ENCODE data around the gene FAM76A. TPM values are rescaled to one million over a fixed set of nuclear protein-coding genes. Genes with fewer than 3 reads are reported as not detected.
A peak's percentile ranks its signal among the peaks of the same experiment; 100 is the strongest.

FAM76A gene
- total RNA-seq, 1 experiment from 2014 or later, result 9.7 TPM

DNA sequence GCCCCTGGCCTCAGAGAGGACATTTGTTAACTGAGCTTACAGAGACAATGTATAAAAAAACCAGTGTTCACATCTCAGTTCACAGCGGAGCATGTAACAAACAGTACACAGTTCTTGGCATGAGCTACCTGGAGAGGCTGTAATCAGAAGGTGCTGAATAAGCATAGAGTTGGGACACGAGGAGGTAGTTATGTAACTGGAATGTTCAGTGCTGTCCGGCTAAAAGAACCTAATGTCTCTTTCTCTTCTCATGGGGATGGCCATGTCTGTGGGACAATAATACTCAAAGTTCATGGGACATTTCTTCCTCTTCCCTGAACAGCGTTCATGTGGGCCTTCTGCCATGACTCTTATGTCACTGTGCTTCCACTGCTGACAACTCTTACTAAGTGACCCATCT is 30.1 kb downstream of the FAM76A start:
- TF ChIP-seq, protein P1, sequence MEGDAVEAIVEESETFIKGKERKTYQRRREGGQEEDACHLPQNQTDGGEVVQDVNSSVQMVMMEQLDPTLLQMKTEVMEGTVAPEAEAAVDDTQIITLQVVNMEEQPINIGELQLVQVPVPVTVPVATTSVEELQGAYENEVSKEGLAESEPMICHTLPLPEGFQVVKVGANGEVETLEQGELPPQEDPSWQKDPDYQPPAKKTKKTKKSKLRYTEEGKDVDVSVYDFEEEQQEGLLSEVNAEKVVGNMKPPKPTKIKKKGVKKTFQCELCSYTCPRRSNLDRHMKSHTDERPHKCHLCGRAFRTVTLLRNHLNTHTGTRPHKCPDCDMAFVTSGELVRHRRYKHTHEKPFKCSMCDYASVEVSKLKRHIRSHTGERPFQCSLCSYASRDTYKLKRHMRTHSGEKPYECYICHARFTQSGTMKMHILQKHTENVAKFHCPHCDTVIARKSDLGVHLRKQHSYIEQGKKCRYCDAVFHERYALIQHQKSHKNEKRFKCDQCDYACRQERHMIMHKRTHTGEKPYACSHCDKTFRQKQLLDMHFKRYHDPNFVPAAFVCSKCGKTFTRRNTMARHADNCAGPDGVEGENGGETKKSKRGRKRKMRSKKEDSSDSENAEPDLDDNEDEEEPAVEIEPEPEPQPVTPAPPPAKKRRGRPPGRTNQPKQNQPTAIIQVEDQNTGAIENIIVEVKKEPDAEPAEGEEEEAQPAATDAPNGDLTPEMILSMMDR (IDR thresholded peaks at IDR 0.05; ENCODE audit: unreplicated experiment), result no peak
- CTCF ChIA-PET, result no interaction called here

DNA sequence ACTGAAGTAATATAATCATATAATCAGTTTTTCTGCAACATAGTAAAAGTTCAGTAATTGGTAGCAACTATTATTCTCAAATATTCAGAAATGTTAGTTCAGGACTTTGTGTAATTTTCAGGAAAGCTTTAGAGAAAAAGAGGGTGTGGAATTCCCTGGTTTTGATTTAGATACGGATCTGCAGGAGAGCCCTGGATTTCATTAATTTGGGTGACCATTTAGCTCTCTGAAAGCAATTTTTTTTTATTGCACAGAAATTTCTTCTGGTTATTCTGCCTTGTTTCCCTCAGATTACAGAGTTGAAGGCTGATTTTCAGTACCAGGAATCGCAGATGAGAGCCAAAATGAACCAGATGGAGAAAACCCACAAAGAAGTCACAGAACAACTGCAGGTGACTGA is 33.5 kb downstream of the FAM76A start:
- H3K36me3 Mint-ChIP-seq (ENCODE audit: insufficient read depth, unreplicated experiment), result peaks cover 69% of the 10 kb centered on the region
- no TSS peak for BruUV-seq (replicated peaks)
- H3K4me3 Mint-ChIP-seq (ENCODE audit: unreplicated experiment), result no peak overlapping the region
- DNase-seq (ENCODE audit: unreplicated experiment), result no peak
- H3K9me3 Mint-ChIP-seq (ENCODE audit: unreplicated experiment), result no peaks in the 10 kb centered on the region
- CTCF ChIA-PET, result interaction anchor here (0.6 to 1.6 kb wide), 4 partner anchors 33 to 220 kb away, joined by 3 to 4 read pairs (median 3); partner anchors contain the start of gene FAM76A
- H3K4me1 Mint-ChIP-seq (ENCODE audit: insufficient read depth, unreplicated experiment), result no peaks in the 10 kb centered on the region
- intact Hi-C loops (cut with micrococcal nuclease), result no loop called here
- no peaks in the 10 kb centered on the region for H3K27me3 Mint-ChIP-seq (ENCODE audit: insufficient read depth, unreplicated experiment)
- no peak overlapping the region for H3K27ac Mint-ChIP-seq (ENCODE audit: low read depth, unreplicated experiment)
- POLR2A ChIA-PET, result interaction anchor here (1.8 to 3.1 kb wide), 2 partner anchors 9 to 14 kb away, joined by 9 to 11 read pairs; partner anchors contain the start of gene STX12
- TF ChIP-seq, protein P1 (IDR thresholded peaks at IDR 0.05; ENCODE audit: unreplicated experiment), result no peak

More for the DNA sequence above, 30.1 kb downstream of the FAM76A start:
- POLR2A ChIA-PET, result interaction anchor here (1.0 kb wide), 1 partner anchor 10 kb away, joined by 3 read pairs; no protein-coding TSS in a partner anchor
- Mint-ChIP-seq H3K9me3 (ENCODE audit: unreplicated experiment) (no peaks in the 10 kb centered on the region), H3K27ac (ENCODE audit: low read depth, unreplicated experiment) (no peak overlapping the region), H3K27me3 (ENCODE audit: insufficient read depth, unreplicated experiment) (no peaks in the 10 kb centered on the region), H3K36me3 (ENCODE audit: insufficient read depth, unreplicated experiment) (peaks cover 81% of the 10 kb centered on the region), H3K4me1 (ENCODE audit: insufficient read depth, unreplicated experiment) (no peaks in the 10 kb centered on the region), H3K4me3 (ENCODE audit: unreplicated experiment) (no peak overlapping the region)
- no TSS peak for BruUV-seq (replicated peaks)
- intact Hi-C loops (cut with micrococcal nuclease), result no loop called here
- DNase-seq (ENCODE audit: unreplicated experiment), result no peak

DNA sequence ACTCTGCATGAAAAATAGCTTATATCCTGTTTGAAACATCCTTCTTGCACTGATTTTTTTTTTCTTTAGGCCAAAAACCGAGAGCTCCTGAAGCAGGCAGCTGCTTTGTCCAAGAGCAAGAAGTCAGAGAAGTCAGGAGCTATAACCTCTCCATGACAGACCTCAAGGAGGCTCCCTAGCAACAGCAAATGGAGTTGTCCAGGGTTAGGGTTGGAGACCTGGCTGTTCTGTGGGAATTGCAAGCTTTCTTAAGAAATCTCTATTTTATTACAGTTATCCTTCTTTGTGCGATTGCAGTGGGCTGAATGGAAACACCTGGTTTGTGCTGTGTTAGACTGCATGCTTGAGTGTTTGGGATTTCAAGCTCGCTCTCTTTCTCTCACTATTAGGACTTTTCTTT is 34.7 kb downstream of the FAM76A start:
- intact Hi-C loops (cut with micrococcal nuclease), result no loop called here
- peak; percentile 6 for DNase-seq (ENCODE audit: unreplicated experiment)
- TF ChIP-seq, protein P1 (IDR thresholded peaks at IDR 0.05; ENCODE audit: unreplicated experiment), result no peak
- POLR2A ChIA-PET, result interaction anchor here (0.8 to 1.3 kb wide), 2 partner anchors 13 to 70 kb away, joined by 3 to 9 read pairs; partner anchors contain the start of genes PPP1R8 and STX12
- Mint-ChIP-seq H3K27me3 (ENCODE audit: insufficient read depth, unreplicated experiment) (no peaks in the 10 kb centered on the region), H3K4me3 (ENCODE audit: unreplicated experiment) (no peak overlapping the region), H3K36me3 (ENCODE audit: insufficient read depth, unreplicated experiment) (peaks cover 63% of the 10 kb centered on the region), H3K9me3 (ENCODE audit: unreplicated experiment) (no peaks in the 10 kb centered on the region), H3K4me1 (ENCODE audit: insufficient read depth, unreplicated experiment) (no peaks in the 10 kb centered on the region), H3K27ac (ENCODE audit: low read depth, unreplicated experiment) (no peak overlapping the region)
- no TSS peak for BruUV-seq (replicated peaks)
- CTCF ChIA-PET, result interaction anchor here (0.5 to 0.7 kb wide), 5 partner anchors 12 to 286 kb away, joined by 3 to 4 read pairs (median 3); no protein-coding TSS in a partner anchor

DNA sequence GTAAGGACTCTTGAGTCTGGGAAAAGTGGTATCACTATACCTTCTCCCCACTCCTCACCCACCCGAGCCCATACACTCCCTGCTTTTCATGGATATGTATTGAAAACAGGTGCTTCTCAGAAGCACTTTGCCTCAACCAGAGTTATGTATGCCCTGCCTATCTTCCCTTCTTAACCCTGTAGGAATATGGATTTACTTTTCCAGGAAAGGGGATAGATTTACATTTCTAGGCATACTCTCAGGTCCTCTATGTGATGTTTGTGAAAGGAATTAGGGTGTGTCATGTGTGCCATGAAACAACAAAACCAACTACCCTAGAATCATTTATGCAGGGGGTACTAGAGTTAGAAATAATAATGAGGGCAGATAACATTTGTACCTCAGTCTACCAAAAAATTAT is 36.3 kb downstream of the FAM76A start:
- Mint-ChIP-seq H3K27me3 (ENCODE audit: insufficient read depth, unreplicated experiment) (no peaks in the 10 kb centered on the region), H3K36me3 (ENCODE audit: insufficient read depth, unreplicated experiment) (peaks cover 49% of the 10 kb centered on the region), H3K4me3 (ENCODE audit: unreplicated experiment) (no peak overlapping the region), H3K9me3 (ENCODE audit: unreplicated experiment) (no peaks in the 10 kb centered on the region), H3K27ac (ENCODE audit: low read depth, unreplicated experiment) (no peak overlapping the region), H3K4me1 (ENCODE audit: insufficient read depth, unreplicated experiment) (no peaks in the 10 kb centered on the region)
- DNase-seq (ENCODE audit: unreplicated experiment), result no peak
- intact Hi-C loops (cut with micrococcal nuclease), result no loop called here
- CTCF ChIA-PET, result no interaction called here
- BruUV-seq (replicated peaks), result no TSS peak
- TF ChIP-seq, protein P1 (IDR thresholded peaks at IDR 0.05; ENCODE audit: unreplicated experiment), result no peak
- POLR2A ChIA-PET, result no interaction called here

Data from MCF 10A (cell line).